ENCODE data around the gene ZZZ3. TPM values are rescaled to one million over a fixed set of nuclear protein-coding genes. Genes with fewer than 3 reads are reported as not detected.

The ZZZ3 gene
- total RNA-seq, result 100 to 1,000 TPM in 1 of 4 donors, 10 to 100 TPM in 3; 36.6 to 182 (median 79.6) TPM

GRCh38 chr1:77682460-77683159 is at the start of gene ZZZ3:
TSS of gene ZZZ3 (minus strand) at chr1:77682658. CDS start at chr1:77633354, 49,304 bp downstream.
- peak; percentile 94 to 95 for DNase-seq
- no peaks in the 10 kb centered on the region for H3K4me1 ChIP-seq
- TF ChIP-seq, protein P1, sequence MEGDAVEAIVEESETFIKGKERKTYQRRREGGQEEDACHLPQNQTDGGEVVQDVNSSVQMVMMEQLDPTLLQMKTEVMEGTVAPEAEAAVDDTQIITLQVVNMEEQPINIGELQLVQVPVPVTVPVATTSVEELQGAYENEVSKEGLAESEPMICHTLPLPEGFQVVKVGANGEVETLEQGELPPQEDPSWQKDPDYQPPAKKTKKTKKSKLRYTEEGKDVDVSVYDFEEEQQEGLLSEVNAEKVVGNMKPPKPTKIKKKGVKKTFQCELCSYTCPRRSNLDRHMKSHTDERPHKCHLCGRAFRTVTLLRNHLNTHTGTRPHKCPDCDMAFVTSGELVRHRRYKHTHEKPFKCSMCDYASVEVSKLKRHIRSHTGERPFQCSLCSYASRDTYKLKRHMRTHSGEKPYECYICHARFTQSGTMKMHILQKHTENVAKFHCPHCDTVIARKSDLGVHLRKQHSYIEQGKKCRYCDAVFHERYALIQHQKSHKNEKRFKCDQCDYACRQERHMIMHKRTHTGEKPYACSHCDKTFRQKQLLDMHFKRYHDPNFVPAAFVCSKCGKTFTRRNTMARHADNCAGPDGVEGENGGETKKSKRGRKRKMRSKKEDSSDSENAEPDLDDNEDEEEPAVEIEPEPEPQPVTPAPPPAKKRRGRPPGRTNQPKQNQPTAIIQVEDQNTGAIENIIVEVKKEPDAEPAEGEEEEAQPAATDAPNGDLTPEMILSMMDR (IDR thresholded peaks at IDR 0.05), result no peak
- peak in 1 of 2 donors; percentile 8 for TF ChIP-seq POLR2A (IDR thresholded peaks at IDR 0.05)
- H3K27me3 ChIP-seq, result no peaks in the 10 kb centered on the region
- intact Hi-C loops (cut with DNase I; ENCODE audit: low total_unique reads), result no loop called here
- no peaks in the 10 kb centered on the region for H3K36me3 ChIP-seq
- peak within 1 kb of the TSS; percentile 78 to 80 for H3K4me3 ChIP-seq
- H3K27ac ChIP-seq, result peak within 1 kb of the TSS; percentile 91 to 96
- no peaks in the 10 kb centered on the region for H3K9me3 ChIP-seq

DNA sequence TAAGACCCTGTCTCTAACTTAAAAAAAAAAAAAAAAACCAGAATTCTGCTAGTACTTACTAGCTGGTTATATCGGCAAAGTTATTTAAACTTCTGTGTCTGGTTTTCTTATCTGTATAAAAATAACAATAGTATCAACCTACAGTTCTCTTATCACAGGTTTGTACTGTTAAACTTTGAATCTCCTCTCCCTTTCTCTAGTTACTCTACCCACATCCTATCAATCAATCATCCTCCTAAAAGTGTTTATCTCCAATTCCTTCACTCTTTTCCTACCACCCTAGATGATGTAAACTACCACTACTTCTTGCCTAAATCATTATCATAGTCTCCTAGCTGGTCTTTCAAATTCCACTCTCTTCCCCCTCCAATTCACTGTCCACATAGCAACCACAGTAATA is 49.6 kb upstream of the ZZZ3 start:
- no peak for DNase-seq
- no peak for TF ChIP-seq POLR2A (IDR thresholded peaks at IDR 0.05)
- TF ChIP-seq, protein P1 (IDR thresholded peaks at IDR 0.05), result no peak
- Histone ChIP-seq H3K4me1 (no peaks in the 10 kb centered on the region), H3K36me3 (no peaks in the 10 kb centered on the region), H3K27me3 (no peaks in the 10 kb centered on the region), H3K27ac (no peak overlapping the region), H3K4me3 (no peak overlapping the region), H3K9me3 (no peaks in the 10 kb centered on the region)
- intact Hi-C loops (cut with DNase I; ENCODE audit: low total_unique reads), result no loop called here

DNA sequence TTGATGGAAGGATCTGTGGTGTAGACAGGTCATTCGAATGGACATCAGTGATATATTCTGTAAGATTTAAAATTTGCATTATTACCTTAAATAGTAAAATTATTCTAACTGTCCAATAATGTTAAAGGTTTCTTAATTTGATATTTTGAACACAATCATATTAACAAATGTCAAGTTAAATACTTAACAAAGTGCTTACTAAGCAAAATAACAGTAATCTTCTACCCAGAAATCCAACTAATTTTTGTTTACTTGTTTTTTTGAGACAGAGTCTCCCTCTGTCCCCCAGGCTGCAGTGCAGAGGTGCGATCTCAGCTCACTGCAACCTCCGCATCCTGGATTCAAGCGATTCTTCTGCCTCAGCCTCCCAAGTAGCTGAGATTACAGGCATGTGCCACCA is 43.2 kb upstream of the ZZZ3 start:
- Histone ChIP-seq H3K4me3 (no peak overlapping the region), H3K4me1 (no peaks in the 10 kb centered on the region), H3K9me3 (no peaks in the 10 kb centered on the region), H3K27ac (no peak overlapping the region), H3K27me3 (no peaks in the 10 kb centered on the region), H3K36me3 (no peaks in the 10 kb centered on the region)
- no peak for TF ChIP-seq POLR2A (IDR thresholded peaks at IDR 0.05)
- TF ChIP-seq, protein P1 (IDR thresholded peaks at IDR 0.05), result no peak
- intact Hi-C loops (cut with DNase I; ENCODE audit: low total_unique reads), result no loop called here
- no peak for DNase-seq

DNA sequence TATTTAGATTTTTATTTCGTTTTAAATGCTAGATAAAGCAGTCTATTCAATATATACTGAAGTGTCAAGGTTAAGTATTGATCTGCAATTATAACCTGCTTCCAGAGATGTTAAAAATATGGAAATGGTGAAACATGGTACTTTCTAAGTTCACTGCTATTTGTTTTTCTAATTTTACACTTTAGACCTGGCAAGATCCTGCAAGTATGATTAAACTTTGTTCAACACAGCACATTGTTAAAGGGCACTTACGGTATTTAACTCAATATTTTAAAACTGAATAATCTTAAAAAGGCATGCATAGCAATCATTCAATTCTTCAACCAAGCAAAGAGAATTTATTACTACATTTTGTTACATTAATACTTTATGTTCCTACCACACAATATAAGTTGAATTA is 35.7 kb upstream of the ZZZ3 start:
- Histone ChIP-seq H3K27ac (no peak overlapping the region), H3K36me3 (no peaks in the 10 kb centered on the region), H3K4me1 (no peaks in the 10 kb centered on the region), H3K27me3 (no peaks in the 10 kb centered on the region), H3K9me3 (no peaks in the 10 kb centered on the region), H3K4me3 (no peak overlapping the region)
- no peak for TF ChIP-seq POLR2A (IDR thresholded peaks at IDR 0.05)
- TF ChIP-seq, protein P1 (IDR thresholded peaks at IDR 0.05), result no peak
- no peak for DNase-seq
- intact Hi-C loops (cut with DNase I; ENCODE audit: low total_unique reads), result no loop called here

DNA sequence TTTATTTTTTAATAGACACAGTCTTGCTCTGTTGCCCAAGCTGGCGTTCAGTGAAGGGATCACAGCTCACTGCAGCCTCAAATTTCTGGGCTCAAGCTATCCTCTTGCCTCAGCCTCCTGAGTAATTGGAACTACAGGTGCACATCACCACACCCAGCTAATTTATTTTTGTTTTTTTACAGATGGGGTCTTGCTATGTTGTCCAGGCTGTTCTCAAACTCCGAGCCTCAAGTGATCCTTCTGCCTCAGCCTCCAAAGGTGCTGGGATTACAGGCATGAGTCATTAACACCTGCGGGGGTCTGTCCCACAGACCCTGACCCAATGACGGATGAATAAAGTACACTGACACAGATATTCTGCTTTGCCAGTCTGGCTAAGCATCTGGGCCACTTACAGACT is 33.6 kb upstream of the ZZZ3 start:
- Histone ChIP-seq H3K9me3 (no peaks in the 10 kb centered on the region), H3K4me3 (no peak overlapping the region), H3K27me3 (no peaks in the 10 kb centered on the region), H3K4me1 (no peaks in the 10 kb centered on the region), H3K27ac (no peak overlapping the region), H3K36me3 (no peaks in the 10 kb centered on the region)
- no peak for DNase-seq
- TF ChIP-seq, protein P1 (IDR thresholded peaks at IDR 0.05), result no peak
- no peak for TF ChIP-seq POLR2A (IDR thresholded peaks at IDR 0.05)
- intact Hi-C loops (cut with DNase I; ENCODE audit: low total_unique reads), result no loop called here
